Measurements from ENCODE around the gene PDPR.
"Not testable (repeated sequence)": the region's sequence is repeated elsewhere in the genome, so short reads cannot be mapped to it uniquely, and the experiment has no call there.

PDPR gene

DNA sequence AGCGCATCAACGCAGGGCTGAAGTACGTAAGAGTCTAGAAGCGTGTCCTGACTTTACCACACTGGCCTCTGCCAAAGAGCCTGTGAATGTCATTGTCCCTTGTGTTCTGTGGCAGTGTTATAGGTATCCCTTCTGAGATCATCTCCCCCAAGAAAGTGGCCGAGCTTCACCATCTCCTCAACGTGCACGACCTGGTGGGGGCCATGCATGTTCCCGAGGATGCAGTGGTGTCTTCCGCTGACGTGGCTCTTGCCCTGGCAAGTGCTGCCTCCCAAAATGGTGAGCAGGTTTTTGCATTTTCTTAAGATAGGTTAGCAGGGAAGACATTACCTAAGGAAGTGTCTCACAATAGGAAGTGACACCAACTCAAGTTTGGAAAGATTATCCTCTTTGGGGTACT is 14.7 kb downstream of the PDPR start:
- DNase-seq: not testable (repeated sequence)

DNA sequence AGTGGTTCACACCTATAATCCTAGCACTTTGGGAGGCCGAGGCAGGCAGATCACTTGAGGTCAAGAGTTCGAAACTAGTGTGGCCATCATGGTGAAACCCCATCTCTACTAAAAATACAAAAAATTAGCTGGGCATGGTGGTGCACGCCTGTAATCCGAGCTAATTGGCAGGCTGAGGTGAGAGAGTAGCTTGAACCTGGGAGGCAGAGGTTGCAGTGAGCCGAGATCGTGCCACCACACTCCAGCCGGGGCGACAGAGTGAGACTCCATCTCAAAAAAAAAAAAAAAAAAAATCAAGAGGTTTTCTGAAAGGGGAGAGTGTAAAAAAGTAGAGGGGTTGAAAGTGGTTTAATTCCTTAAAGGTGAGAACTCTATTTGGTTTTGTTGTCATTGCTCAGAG is 21.7 kb downstream of the PDPR start:
- not testable (repeated sequence) for DNase-seq

DNA sequence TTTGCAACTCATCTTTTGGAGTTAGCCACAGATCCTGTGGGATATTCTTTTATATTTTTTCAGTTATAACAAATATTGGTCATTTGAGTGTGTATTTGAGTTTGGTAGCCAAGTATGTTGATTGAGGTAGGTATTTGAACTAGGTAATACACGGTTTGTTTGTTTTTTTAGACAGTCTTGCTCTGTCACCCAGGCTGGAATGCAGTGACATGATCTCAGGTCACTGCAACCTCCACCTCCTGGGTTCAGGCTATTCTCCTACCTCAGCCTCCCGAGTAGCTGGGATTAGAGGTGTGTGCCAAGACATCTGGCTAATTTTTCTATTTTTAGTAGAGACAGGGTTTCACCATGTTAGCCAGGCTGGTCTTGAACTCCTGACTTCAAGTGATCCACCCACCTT is 22.5 kb downstream of the PDPR start:
- DNase-seq: not testable (repeated sequence)

DNA sequence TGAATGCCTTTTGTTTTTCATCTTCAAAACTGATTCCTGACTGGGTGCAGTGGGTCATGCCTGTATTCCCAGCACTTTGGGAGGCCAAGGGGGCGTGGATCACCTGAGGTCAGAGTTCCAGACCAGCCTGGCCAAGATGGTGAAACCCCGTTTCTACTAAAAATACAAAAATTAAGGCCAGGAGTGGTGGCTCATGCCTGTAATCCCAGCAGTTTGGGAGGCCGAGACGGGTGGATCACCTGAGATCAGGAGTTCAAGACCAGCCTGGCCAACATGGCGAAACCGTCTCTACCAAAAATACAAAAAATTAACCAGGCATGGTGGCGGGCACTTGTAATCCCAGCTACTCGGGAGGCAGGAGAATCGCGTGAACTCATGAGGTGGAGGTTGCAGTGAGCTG is 28.6 kb downstream of the PDPR start:
- DNase-seq: not testable (repeated sequence)

DNA sequence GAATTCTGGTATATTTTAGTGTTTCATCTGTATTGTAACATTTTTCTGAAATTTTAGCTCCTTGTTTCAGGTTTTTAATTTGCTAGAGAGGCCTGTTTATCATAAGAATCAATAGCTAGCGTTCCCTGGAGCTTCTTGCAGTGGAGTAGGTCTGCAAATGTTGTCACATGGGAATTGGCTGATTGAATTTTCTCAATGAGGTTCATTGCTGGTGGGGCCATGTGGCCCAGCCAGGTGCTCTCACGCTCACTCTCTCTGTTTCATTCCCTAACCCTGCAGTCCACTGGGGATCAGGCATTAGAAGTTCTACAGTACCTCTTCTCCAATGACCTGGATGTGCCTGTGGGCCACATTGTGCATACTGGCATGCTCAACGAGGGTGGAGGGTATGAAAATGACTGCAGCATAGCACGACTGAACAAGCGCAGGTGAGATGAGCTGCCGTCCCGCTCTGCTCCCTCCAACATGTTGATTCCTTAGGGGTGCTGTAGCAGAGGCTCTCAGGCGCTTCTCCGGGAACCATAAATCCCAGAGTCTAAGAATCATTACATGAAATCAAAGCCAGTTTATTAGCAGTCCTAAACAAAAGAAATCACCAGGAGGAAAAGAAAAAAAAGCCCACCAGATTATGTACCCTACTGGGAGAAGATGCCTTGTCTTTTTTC is 29.2 kb downstream of the PDPR start:
- not testable (repeated sequence) for DNase-seq

DNA sequence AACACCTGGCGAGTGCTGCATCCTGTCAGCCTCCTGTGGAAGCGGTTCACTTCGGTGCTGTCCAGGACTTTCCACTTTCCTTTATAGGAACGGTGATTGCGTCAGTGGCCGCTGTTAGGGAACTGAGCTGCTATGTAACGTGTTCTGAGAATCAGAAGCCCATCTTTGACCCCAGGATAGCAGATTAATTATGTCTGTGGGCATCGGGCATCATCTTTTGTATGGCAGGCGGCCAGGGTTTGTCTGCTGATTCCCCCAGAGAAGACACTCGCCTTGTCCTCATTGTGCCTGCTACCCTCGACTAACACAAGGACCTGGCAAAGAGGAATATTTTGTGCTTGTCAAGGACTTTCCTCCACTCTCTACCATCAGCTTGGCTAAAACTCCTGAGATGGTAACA is 33.7 kb downstream of the PDPR start:
- not testable (repeated sequence) for DNase-seq

DNA sequence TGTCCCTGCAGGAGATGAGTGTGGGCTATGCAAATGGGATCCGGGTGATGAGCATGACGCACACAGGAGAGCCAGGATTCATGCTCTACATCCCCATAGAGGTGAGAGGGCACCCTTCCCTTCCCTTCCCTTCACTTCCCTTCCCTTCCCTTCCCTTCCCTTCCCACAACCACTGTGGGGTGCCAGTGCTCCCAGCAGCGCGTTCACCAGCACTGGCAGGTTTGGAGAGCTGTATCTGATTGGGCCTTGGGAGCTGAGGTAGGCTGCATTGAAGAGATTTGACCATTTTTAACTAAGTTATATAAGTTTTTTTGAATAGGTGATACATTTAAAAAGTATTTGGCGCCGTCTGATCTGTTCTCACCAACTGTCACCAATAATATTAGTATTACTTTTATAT is 34.3 kb downstream of the PDPR start:
- DNase-seq: not testable (repeated sequence)

DNA sequence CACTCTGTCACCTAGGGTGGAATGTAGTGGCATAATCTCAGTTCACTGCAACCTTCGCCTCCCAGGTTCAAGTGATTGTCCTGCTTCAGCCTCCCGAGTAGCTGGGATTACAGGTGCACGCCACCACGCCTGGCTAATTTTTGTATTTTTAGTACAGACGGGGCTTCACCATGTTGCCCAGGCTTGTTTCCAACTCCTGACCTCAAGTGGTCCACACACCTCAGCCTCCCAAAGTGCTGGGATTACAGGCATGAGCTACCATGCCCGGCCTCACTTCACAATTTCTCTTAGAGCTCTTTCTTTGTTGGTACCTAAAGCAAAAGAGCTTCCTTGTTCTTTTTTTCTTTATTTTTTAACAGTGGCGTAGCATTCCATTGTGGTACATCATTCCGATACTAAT is 35.2 kb downstream of the PDPR start:
- not testable (repeated sequence) for DNase-seq

DNA sequence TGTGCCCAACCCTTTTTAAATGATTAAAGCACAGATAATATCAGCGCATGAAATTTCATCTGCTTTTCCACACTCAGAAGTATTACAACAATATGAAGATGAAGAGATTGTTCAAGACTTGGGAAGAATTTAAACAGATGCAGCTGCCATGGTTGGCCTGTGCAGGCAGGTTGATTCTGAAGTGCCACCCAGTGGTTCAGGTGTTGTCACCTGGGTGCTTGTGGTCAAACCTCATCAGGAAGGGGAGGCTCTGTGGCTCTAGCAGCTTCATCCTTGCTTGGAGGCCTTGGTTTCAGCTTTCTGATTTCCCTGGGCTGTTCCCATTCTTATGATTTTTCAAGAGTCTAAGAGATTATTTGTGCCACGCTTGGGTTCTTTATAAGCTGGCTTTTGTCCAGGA is 37.3 kb downstream of the PDPR start:
- no peak for DNase-seq

DNA sequence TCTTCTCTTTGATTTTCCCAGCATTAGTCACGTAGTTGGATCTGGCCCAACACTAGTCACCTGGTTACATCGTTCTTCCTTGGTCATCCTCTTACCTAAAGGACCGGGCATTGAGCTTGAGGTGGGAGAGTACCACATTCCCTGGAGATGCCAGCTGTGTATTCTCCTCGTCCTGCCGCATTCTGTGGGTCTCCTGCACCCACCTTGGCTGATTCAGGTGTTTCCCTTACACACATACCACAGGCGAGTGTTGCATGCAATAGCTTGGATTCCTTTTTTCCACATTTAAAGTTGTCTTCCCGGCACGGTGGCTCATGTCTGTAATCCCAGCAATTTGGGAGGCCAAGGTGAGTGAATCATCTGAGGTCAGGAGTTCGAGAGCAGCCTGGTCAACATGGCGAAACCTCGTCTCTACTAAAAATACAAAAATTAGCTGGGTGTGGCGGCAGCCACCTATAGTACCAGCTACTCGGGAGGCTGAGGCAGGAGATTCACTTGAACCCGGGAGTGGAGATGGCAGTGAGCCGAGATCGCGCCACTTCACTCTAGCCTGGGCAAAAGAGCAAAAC is 37.9 kb downstream of the PDPR start:
- DNase-seq: no peak

DNA sequence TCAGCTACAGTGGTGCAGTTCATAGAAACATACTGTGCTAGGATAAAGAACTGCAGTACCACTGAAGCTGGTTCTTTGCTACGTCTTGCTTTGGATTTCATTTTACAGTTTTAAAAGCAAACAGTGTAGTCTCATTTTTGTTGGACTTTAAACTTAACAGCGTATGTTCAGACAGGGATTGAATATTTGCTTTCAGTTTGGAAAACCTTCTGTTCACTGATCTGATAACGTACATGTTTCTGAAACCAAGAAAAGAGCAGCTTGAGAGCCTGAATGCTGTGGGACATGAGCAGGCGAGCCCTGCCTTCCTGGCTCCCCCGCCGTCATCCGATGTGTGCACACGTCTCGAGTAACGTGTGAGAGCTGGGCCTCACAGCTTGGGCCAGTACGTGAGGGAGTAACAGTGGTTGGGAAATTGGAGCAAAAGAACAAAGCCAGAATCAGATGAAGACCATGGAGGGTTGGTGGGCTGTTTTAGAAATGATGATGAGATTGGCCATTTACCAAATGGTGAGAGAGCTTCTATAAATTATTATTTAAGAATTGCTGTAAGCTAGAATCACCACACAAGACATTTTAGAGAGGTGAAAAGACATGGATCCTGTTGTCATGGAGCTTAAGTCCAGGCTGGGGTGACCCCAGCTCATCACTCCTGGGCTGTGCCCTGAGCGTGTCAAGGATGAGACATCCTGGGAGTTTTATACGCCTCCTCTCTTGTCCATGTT is 38.6 kb downstream of the PDPR start:
- DNase-seq: no peak

DNA sequence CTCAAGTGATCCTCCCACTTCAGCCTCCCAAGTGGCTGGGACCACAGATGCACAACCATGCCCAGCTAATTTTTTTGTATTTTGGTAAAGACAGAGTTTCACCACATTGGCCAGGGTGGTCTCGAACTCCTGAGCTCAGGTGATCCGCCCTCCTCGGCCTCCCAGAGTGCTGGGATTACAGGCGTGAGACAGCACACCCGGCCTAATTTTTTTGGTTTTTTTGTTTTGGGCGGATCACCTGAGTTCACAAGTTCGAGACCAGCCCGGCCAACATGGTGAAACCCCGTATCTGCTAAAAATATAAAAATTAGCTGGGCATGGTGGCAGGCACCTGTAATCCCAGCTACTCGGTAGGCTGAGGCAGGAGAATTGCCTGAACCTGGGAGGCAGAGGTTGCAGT is 40.6 kb downstream of the PDPR start:
- not testable (repeated sequence) for DNase-seq

DNA sequence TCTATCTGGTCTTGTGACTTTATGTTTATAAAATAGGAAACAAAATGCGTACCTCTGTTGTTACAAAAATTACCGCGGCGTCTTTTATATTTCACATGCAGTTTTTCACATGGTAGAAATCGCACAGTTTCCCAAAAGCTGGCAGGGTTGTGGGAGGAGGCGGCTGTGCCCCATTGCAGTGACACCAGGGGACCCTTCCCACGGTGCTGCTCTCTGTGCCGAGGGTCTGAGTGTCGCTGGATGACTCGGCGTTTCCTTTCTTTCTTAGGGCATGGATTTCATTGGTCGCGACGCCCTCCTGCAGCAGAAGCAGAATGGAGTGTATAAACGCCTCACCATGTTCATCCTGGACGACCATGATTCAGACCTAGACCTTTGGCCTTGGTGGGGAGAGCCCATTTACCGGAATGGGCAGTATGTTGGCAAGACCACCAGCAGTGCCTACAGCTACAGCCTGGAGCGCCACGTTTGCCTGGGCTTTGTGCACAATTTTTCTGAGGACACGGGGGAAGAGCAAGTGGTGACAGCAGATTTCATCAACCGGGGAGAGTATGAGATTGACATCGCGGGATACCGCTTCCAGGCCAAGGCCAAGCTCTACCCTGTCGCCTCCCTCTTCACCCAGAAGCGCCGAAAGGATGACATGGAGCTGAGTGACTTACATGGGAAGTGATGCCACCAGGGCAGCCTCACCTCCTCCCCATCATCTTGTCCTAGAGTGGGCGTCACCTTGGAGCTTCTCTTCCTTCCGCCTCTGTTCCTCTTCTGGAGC is 42.3 kb downstream of the PDPR start:
- no peak for DNase-seq

DNA sequence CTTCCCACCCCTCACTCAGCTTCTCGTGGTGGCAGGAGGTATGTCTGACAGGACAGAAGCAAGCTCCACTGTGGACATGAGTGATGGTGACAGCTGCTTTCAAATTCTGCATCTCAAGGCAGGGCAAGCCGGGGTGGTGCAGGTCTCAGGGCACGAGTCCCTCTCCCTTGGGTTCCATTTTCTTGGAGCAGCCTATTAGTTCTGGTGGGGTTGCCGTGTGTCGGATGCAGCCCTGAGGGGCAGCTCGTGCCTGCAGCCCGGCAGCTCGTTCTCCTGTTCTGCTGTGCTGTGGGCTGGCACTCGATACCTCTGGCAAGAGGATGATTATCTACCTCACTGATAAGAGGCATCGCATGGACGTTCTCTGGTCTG is 43.0 kb downstream of the PDPR start:
- DNase-seq: no peak

DNA sequence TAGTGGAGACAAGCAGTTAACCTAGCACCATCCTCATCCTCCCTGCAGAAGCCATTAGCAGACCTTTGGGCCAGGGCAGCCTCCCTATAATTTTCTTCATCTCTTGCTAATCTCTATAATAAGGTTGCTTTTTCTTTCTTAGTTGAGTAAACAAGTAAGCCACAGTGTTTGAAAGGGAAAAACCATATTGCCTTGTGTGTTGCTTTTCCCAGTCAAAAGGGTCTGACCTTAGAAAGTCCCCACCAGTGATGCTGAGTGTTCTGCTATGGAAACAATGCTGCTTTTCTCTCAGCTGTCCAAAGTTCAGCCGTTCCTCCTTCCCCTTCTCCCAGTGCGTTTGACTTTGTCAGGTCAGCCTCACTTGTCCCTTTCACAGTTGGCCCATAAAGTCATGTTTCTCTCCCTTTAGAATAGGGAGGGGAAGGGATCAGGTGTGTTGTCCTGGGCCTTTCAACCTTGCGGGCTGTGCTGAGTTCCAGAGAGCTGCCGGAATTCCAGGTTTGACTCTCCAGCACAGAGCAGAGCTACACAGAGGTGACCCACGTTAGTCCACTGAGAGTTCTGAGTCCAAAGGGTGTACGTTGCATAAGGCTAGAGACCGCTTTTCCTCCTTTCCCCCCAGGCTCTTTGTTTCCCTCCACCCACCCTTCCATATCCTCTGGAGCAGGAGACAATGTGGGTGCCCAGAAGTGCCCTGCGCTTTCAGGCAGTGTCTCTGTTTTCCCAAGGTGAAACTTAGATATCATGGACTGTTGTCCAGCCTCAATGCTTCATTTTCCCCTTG is 43.5 kb downstream of the PDPR start:
- no peak for DNase-seq

DNA sequence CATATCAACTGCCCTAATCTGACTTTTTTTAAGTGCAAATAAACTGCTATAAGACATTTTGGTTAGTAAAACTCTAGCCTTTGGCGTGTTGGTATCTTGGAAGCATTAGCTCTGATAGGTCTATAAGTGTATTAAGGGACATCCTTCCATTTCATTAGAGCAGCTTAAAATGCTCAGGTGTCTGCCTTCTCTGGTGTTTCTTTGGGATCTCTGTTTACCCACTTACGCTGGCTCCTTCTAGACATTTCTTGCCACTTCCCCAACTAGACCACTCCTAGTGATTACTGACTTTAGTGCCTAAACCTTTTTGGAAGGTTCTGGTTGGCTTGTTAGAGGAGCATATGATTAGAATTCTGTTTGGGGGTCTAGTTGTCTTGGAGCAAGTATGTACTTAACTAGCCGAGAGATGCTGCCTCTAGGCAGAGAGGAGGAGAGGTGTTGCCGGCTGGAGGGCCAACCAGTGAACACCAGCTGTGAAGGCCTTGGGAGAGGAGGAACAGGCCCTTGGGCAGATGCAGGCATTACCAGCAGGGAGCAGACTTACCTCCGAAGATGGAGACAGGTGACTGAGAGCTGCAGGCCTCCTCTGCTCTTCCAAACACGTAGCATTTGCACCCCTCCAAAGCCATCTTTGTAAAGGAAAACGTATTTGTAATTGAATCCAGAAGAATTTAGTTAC is 44.3 kb downstream of the PDPR start:
- DNase-seq: no peak

DNA sequence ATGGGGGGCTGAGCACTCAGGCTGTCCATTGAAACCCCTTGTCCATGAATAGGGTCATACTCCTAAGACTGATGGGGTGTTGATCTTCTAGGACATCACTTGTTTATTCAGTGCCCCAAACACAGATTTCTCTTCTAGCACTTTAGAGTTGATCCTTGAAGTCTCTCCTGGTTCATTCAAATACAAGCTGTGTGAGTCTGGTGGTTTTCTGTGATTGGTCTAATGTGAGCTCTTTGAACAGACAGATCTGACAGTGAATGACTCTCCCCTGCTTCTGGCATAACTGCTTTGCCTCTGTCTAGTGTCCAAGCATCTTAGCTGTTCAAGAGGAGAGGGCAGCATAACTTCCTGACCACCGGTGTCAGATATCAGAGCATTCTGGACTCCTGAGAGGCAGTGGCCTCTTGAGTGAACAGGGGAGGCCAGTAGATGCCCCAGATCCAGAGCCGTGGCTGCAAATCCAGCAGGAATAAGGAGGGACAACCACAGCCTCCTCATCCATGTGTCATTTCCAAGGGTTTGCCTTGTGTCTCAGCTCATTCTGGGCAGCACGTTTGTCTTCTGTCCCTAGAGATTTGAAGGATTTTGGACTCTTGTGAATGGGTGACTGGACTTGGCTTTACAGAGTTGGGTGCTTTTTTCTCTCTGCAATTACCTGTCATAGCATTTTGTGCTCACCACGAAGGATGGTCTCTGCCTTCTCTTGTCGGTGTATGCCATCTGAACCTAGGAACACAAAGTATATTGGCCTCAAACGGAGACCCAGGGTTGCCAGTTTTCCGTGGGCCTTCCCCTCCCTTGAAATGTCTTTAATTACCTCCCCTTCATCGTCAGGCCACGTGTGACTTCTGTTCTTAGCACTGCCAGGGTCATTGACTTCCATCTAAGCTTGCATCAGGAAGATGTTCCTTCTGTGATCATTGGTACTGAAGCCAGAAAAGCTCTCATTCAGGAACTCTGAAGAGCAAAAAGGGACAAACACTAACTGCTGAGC is 45.5 kb downstream of the PDPR start:
- no peak for DNase-seq

DNA sequence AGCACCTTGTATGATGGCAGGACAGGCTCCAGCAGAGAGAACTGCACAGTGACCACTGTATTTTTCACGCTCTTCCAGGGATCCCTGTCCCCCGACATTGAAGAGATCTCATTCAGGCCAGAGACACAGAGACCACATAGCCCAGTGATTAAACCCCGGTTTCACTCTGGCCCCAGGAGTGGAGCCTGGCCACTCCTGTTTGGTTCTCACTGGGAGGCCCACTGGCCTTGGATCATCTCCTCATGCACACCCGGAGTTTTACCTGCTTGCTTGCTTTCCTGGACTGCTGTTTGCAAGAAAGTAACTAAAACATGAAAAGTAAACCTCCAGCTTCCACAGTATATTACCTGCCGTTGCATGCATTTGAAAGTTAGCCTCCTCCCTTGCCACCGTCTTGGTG is 46.3 kb downstream of the PDPR start:
- DNase-seq: no peak

DNA sequence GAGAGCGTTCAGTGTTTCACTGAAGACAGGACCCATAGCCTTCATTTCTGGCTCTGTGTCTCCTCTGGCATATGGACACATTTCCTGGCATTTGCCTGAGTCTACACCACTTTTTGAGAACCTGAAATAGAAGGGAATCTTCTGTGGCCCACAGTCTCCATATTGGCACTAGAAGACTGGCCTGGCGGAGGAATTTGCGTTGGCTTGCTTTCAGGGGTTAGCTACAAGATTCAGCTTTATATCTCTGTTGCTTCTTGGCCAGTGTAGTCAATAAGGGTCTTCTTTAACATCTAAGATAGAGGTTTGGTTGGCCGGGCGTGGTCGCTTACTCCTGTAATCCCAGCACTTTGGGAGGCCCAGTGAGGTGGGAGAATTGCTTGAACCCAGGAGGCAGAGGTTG is 46.7 kb downstream of the PDPR start:
- no peak for DNase-seq

DNA sequence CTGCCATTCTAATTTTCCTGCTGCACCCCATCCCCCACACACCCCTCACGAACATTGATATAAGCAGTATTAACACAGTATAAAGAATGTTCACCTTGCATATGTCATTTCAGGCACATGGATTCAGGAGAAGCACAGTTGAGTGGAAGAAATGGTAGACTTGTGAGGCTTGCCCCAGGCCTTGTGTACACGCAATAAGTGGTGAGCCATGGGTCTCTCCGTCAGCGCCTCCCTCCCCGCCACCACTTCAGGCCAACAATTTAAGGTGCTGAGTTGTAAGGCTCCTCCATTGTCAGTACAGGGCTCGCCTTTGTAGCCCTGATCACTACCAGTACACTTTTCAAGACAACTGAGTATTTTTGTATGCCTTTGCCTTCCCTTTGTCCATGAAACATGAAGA is 47.2 kb downstream of the PDPR start:
- DNase-seq: no peak

DNA sequence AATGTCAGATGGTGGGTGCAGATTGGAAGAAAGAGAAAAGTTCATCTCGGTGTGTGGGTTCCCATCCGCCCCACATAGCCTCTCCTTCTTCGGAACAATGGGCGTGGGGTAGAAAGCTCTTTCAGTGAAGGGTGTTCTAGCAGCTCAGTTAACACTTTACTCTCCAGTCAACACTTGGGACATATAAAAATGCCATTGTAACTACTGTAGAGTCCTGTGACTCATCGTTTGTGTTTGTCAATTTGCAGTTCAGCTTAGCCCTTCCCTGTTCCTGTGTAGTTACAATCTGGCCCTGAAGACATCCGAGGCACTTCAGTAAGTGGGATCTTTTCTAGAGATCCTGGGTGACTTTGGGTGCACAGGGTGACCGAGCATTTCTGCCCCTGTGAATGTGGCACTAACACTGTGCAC is 47.9 kb downstream of the PDPR start:
- DNase-seq: no peak

Data from suppressor macrophage treated with lipopolysaccharide for 1 hour (primary cell).